Smooth muscle cell (in vitro differentiated cells): ENCODE results near the gene GAS7. TPM values are rescaled to one million over a fixed set of nuclear protein-coding genes. Genes with fewer than 3 reads are reported as not detected.

ENCODE experiments used
- DNase-seq: peaks from one replicate; lab custom pipeline; 2025; ENCODE audit not compliant: unreplicated experiment; lab: John Stamatoyannopoulos, UW
- H2AFZ ChIP-seq: fragments of 200-600 bp; sonication (generic); 2 replicates; pipeline ENCODE4 v1.6.0; 2016; ENCODE audit warnings: antibody characterized with exemption, low read depth, mild to moderate bottlenecking
- H3F3A ChIP-seq: fragments of 200-600 bp; sonication (generic); 2 replicates; pipeline ENCODE4 v1.6.0; 2017; ENCODE audit warnings: antibody characterized with exemption, low read depth
- H3K27ac ChIP-seq: fragments of 200-600 bp; sonication (generic); 2 replicates; pipeline ENCODE4 v1.5.1; 2016; ENCODE audit warnings: low read depth, mild to moderate bottlenecking
- H3K27me3 ChIP-seq: fragments of 200-600 bp; sonication (generic); 2 replicates; pipeline ENCODE4 v1.6.1; 2016; ENCODE audit warnings: low read depth, mild to moderate bottlenecking
- H3K36me3 ChIP-seq: fragments of 200-600 bp; sonication (generic); 2 replicates; pipeline ENCODE4 v1.5.1; 2016; ENCODE audit warnings: low read depth
- H3K4me1 ChIP-seq: fragments of 200-600 bp; sonication (generic); 2 replicates; pipeline ENCODE4 v1.5.1; 2016; ENCODE audit warnings: low read depth
- H3K4me2 ChIP-seq: fragments of 200-600 bp; sonication (generic); 2 replicates; pipeline ENCODE4 v1.6.0; 2016; ENCODE audit warnings: mild to moderate bottlenecking
- H3K4me3 ChIP-seq: fragments of 200-600 bp; sonication (generic); 2 replicates; pipeline ENCODE4 v1.5.1; 2016; ENCODE audit warnings: mild to moderate bottlenecking
- H3K79me2 ChIP-seq: fragments of 200-600 bp; sonication (generic); 2 replicates; pipeline ENCODE4 v1.6.0; 2016; ENCODE audit warnings: low read depth, mild to moderate bottlenecking
- H3K9ac ChIP-seq: fragments of 200-600 bp; sonication (generic); 2 replicates; pipeline ENCODE4 v1.6.0; 2016; ENCODE audit warnings: low read depth
- H3K9me3 ChIP-seq: fragments of 200-600 bp; sonication (generic); replicated peaks from 2 replicates; pipeline ENCODE4 v1.5.1; 2016; ENCODE audit warnings: low read depth
- H4K20me1 ChIP-seq: fragments of 200-600 bp; sonication (generic); 2 replicates; pipeline ENCODE4 v1.6.0; 2016; ENCODE audit warnings: low read depth
- CTCF ChIP-seq: fragments of 200-600 bp; sonication (generic); IDR thresholded peaks from 2 replicates; pipeline ENCODE4 v1.5.1; 2017; ENCODE audit warnings: borderline replicate concordance, mild to moderate bottlenecking, antibody characterized with exemption; ENCODE audit not compliant: insufficient read depth, poor library complexity, severe bottlenecking
- WGBS: methylation state at CpG from one replicate; pipeline ENCODE4 v1.1.7; 2016; ENCODE audit warnings: low lambda C conversion rate; 5-methylcytosine and 5-hydroxymethylcytosine counted together
- polyA plus RNA-seq: library from polyadenylated mRNA; unstranded; fragments of >200 nt; fragmentation: Nextera tagmentation; extraction: Ambion mirVana; gene quantifications from 2 replicates; pipeline ENCODE4 v1.2.1, GENCODE V29; 2016
- total RNA-seq: library from RNA; depleted of rRNA; stranded (reverse); fragments of >200 nt; gene quantifications from 2 replicates; pipeline ENCODE4 v1.2.3, GENCODE V29; 2014

The GAS7 gene
- total and polyA plus RNA-seq, 2 experiments from 2014 or later: 86.8 to 103 TPM

GRCh38 chr17:9936095-9936494 is 262.3 kb downstream of the GAS7 start:
- Histone ChIP-seq H3K4me2 (no peak overlapping the region), H3K4me1 (peaks cover 5% of the 10 kb centered on the region), H3K27ac (peak overlapping the region; percentile 78), H3K4me3 (no peak overlapping the region), H3K9ac (no peak overlapping the region), H4K20me1 (peaks cover 40% of the 10 kb centered on the region), H2AFZ (no peak overlapping the region), H3K79me2 (no peaks in the 10 kb centered on the region), H3K9me3 (no peaks in the 10 kb centered on the region), H3K27me3 (no peaks in the 10 kb centered on the region), H3K36me3 (peaks cover 15% of the 10 kb centered on the region), H3F3A (peaks cover 16% of the 10 kb centered on the region)
- 92% methylated on average over 3 of the region's 3 CpGs for WGBS
- no peak for DNase-seq
- no peak for TF ChIP-seq CTCF

- no peak for TF ChIP-seq CTCF
- peak; percentile 9 for DNase-seq
- H3K9me3 ChIP-seq: no peaks in the 10 kb centered on the region
- no peaks in the 10 kb centered on the region for H3K27me3 ChIP-seq
- H3K27ac ChIP-seq: peak overlapping the region; percentile 78
- no peak overlapping the region for H2AFZ ChIP-seq
- peaks cover 34% of the 10 kb centered on the region for H4K20me1 ChIP-seq
- peaks cover 12% of the 10 kb centered on the region for H3K36me3 ChIP-seq
- peaks cover 18% of the 10 kb centered on the region for H3F3A ChIP-seq
- no peak overlapping the region for H3K9ac ChIP-seq
- no peak overlapping the region for H3K4me3 ChIP-seq
- WGBS: 31% methylated on average over 6 of the region's 6 CpGs
- H3K4me2 ChIP-seq: no peak overlapping the region
- no peaks in the 10 kb centered on the region for H3K79me2 ChIP-seq
- peaks cover 10% of the 10 kb centered on the region for H3K4me1 ChIP-seq
Observed at GRCh38 chr17:9935408-9935807, 263.0 kb downstream of the GAS7 start.

GRCh38 chr17:9934331-9934730 is 264.1 kb downstream of the GAS7 start:
- H3K27ac ChIP-seq: peak overlapping the region; percentile 78
- peaks cover 6% of the 10 kb centered on the region for H3K36me3 ChIP-seq
- TF ChIP-seq CTCF: no peak
- 94% methylated on average over 7 of the region's 7 CpGs for WGBS
- peaks cover 28% of the 10 kb centered on the region for H3F3A ChIP-seq
- H4K20me1 ChIP-seq: peaks cover 29% of the 10 kb centered on the region
- no peaks in the 10 kb centered on the region for H3K27me3 ChIP-seq
- H3K4me1 ChIP-seq: peaks cover 14% of the 10 kb centered on the region
- H3K9ac ChIP-seq: no peak overlapping the region
- H2AFZ ChIP-seq: no peak overlapping the region
- H3K9me3 ChIP-seq: no peaks in the 10 kb centered on the region
- H3K79me2 ChIP-seq: no peaks in the 10 kb centered on the region
- H3K4me3 ChIP-seq: no peak overlapping the region
- no peak overlapping the region for H3K4me2 ChIP-seq
- no peak for DNase-seq

- Histone ChIP-seq H3K79me2 (no peaks in the 10 kb centered on the region), H3K4me3 (no peak overlapping the region), H2AFZ (no peak overlapping the region), H3F3A (peaks cover 24% of the 10 kb centered on the region), H3K4me2 (no peak overlapping the region), H3K27me3 (no peaks in the 10 kb centered on the region), H3K9ac (no peak overlapping the region), H4K20me1 (peaks cover 24% of the 10 kb centered on the region), H3K27ac (peak overlapping the region; percentile 17), H3K4me1 (peaks cover 14% of the 10 kb centered on the region), H3K9me3 (no peaks in the 10 kb centered on the region), H3K36me3 (no peaks in the 10 kb centered on the region)
- 39% methylated on average over 2 of the region's 2 CpGs for WGBS
- TF ChIP-seq CTCF: no peak
- no peak for DNase-seq
Observed at GRCh38 chr17:9932491-9932890, 265.9 kb downstream of the GAS7 start.
